Fibroblast of mammary gland (primary cell): ENCODE measurements around the gene AKNA.

Source experiments
- DNase-seq: peaks from one replicate; pipeline ENCODE4 v3.0.0-alpha.2; 2010; ENCODE audit warnings: low read depth
- H3K4me3 ChIP-seq: 2 replicates; pipeline ENCODE4 v1.5.1; 2011; ENCODE audit warnings: low read depth, mild to moderate bottlenecking, low read length, moderate library complexity; ENCODE audit not compliant: control insufficient read depth
- CTCF ChIP-seq: conservative IDR thresholded peaks from 2 replicates; pipeline ENCODE4 v1.5.1; 2011; ENCODE audit warnings: low read depth, low read length, inconsistent platforms; ENCODE audit not compliant: control insufficient read depth, insufficient read depth

Gene AKNA

DNA sequence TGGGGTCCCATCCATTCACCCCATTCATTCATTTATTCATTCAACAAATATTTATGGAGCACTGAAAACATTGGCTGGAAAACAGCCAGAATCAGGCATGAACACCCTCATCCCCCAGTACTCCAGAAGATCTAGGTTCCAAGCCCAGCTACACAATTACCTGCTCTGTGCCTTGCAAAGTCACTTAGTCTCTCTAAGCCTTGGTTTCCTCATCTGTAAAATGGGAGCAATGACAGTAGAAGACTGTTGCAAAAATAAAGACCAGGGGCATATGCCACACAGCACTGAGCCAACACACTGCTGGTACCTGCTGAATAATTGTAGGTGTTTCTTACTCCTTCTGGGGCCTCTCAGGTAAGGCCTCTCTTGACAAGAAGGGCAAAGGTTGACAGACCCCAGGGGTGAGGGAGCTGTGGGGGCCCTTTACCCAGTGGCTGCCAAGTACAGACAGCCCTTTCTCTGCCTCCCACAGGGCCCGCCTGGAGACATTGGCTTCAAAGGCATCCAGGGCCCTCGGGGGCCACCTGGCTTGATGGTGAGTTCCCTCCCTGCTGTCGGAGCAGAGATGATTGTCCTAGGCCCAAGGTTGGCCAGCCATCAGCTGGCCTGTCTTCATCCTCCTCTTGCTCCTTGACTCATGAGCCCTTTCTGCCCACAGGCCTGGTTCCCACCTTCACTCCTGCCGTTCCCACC, 87.5 kb downstream of the AKNA start:
- TF ChIP-seq CTCF = no peak

GRCh38 chr9:114299286-114300152, 88.3 kb downstream of the AKNA start:
- no peak for TF ChIP-seq CTCF
- no peak for DNase-seq
- H3K4me3 ChIP-seq = no peak overlapping the region

More for the DNA sequence above, 87.5 kb downstream of the AKNA start:
- no peak overlapping the region for H3K4me3 ChIP-seq
- DNase-seq = no peak

DNA sequence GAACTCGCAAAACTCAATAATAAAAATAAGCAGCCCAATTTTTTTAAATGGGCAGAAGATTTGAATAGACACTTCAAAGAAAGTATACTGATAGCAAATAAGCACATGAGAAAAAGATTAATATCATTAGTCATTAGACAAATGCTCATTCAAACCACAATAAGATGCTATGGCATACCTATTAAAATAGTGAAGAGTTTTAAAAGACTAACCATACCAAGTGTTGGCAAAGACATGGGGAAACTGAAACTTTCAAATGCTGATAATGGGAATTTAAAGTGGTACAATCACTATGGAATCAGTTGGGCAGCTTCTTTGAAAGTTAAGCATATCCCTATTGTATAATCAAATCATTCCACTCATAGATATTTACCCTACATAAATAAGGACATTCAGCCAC, 91.4 kb downstream of the AKNA start:
- TF ChIP-seq CTCF = no peak
- H3K4me3 ChIP-seq = no peak overlapping the region
- DNase-seq = no peak

GRCh38 chr9:114294664-114295063, 93.1 kb downstream of the AKNA start:
- DNase-seq = no peak

DNA sequence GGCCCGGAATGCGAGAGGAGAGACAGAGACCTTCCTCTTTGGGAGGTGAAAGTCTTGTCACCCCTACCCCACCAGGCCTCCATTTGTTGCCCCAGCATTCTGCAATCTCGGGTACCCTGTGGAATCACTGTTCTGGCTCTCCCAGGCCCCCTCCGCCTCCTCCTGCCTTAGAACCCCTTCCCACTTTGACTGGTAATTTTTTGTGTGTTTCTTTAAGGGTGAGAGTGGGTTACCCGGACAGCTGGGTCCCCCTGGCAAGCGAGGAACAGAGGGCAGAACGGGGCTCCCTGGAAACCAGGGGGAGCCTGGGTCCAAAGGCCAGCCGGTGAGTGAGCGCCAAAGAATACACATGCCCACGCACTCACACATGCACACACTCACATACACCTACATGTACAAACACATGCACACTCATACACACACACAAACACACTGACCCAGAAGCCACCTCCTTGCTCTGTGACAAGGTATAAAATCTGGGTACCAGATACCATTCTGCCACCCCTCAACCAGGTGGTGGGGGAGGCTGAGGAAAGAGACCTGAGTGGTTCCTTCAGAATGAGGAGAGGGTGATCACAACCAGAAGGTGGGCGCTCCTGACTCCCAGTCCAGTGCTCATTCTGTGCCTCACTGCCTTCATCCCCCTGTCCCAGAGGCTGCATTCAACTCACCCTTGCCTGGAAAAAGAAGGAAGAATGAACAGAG, 95.7 kb downstream of the AKNA start:
- DNase-seq = no peak
- no peak overlapping the region for H3K4me3 ChIP-seq
- no peak for TF ChIP-seq CTCF

More at GRCh38 chr9:114294664-114295063, 93.1 kb downstream of the AKNA start:
- no peak for TF ChIP-seq CTCF
- H3K4me3 ChIP-seq = no peak overlapping the region

GRCh38 chr9:114291064-114291474, 96.7 kb downstream of the AKNA start:
- peak; percentile 70 for DNase-seq
- no peak overlapping the region for H3K4me3 ChIP-seq
- TF ChIP-seq CTCF = peak; percentile 72
